HG02798 (cell line): ENCODE data around the gene FBP2.
"Not testable (repeated sequence)": the region's sequence is repeated elsewhere in the genome, so short reads cannot be mapped to it uniquely, and the experiment has no call there.

Experiments
- ATAC-seq: cut with Tn5 transposase; IDR thresholded peaks from one replicate; pipeline ENCODE4 v1.9.1; 2021; ENCODE audit warnings: mild to moderate bottlenecking; ENCODE audit not compliant: unreplicated experiment, poor library complexity

Gene FBP2

GRCh38 chr9:94567271-94567670, 26.4 kb downstream of the FBP2 start:
- no peak for ATAC-seq

GRCh38 chr9:94566550-94566949, 27.1 kb downstream of the FBP2 start:
- ATAC-seq: no peak

GRCh38 chr9:94564279-94564678, 29.3 kb downstream of the FBP2 start:
- not testable (repeated sequence) for ATAC-seq

- no peak for ATAC-seq
Measured at GRCh38 chr9:94563548-94563947, 30.1 kb downstream of the FBP2 start.

- ATAC-seq: no peak
Measured at GRCh38 chr9:94560237-94560636, 33.4 kb downstream of the FBP2 start.

- ATAC-seq: no peak
Measured at GRCh38 chr9:94557376-94557775, 36.2 kb downstream of the FBP2 start.

GRCh38 chr9:94554439-94555331, 38.9 kb downstream of the FBP2 start, which contains the start of gene PCAT7:
Gene PCAT7 (plus strand): TSS chr9:94555083.
- no peak for ATAC-seq

- ATAC-seq: no peak
Measured at GRCh38 chr9:94554078-94554438, 39.6 kb downstream of the FBP2 start.

- no peak for ATAC-seq
Measured at GRCh38 chr9:94553029-94553938, 40.3 kb downstream of the FBP2 start.

- no peak for ATAC-seq
Measured at GRCh38 chr9:94545940-94546339, 47.7 kb downstream of the FBP2 start.

- ATAC-seq: not testable (repeated sequence)
Measured at GRCh38 chr9:94544335-94544734, 49.3 kb downstream of the FBP2 start.

GRCh38 chr9:94538908-94539307, 54.7 kb downstream of the FBP2 start:
- no peak for ATAC-seq

- ATAC-seq: no peak
Measured at GRCh38 chr9:94534901-94535300, 58.7 kb downstream of the FBP2 start.

- ATAC-seq: no peak
Measured at GRCh38 chr9:94533601-94534000, 60.0 kb downstream of the FBP2 start.

GRCh38 chr9:94533155-94533554, 60.5 kb downstream of the FBP2 start:
- ATAC-seq: no peak

GRCh38 chr9:94528886-94529285, 64.7 kb downstream of the FBP2 start:
- no peak for ATAC-seq

GRCh38 chr9:94526951-94527350, 66.7 kb downstream of the FBP2 start:
- ATAC-seq: no peak

GRCh38 chr9:94526271-94526670, 67.4 kb downstream of the FBP2 start:
- ATAC-seq: no peak

- no peak for ATAC-seq
Measured at GRCh38 chr9:94525396-94526035, 68.1 kb downstream of the FBP2 start.

- ATAC-seq: no peak
Measured at GRCh38 chr9:94517254-94517653, 76.4 kb downstream of the FBP2 start.

- ATAC-seq: no peak
Measured at GRCh38 chr9:94514722-94515121, 78.9 kb downstream of the FBP2 start.
